Inferior parietal cortex (tissue), 1 donor: ENCODE data around the gene KATNAL2.
"Not testable (repeated sequence)": the region's sequence is repeated elsewhere in the genome, so short reads cannot be mapped to it uniquely, and the experiment has no call there.

Experiments
- DNase-seq: peaks from one replicate; pipeline ENCODE4 v3.0.0-alpha.2; 2016; ENCODE audit errors: extremely low spot score

Gene KATNAL2

GRCh38 chr18:46939337-46939963, 22.0 kb downstream of the KATNAL2 start:
- no peak for DNase-seq

GRCh38 chr18:46939998-46940571, 22.7 kb downstream of the KATNAL2 start:
- DNase-seq = no peak

- DNase-seq = no peak
Measured at GRCh38 chr18:46942646-46943045, 25.2 kb downstream of the KATNAL2 start.

GRCh38 chr18:46946656-46947282, 29.4 kb downstream of the KATNAL2 start:
- DNase-seq = peak; percentile 81

- DNase-seq = no peak
Measured at GRCh38 chr18:46950064-46950656, 32.8 kb downstream of the KATNAL2 start.

- DNase-seq = no peak
Measured at GRCh38 chr18:46953195-46953594, 35.8 kb downstream of the KATNAL2 start.

GRCh38 chr18:46958209-46958608, 40.8 kb downstream of the KATNAL2 start:
- no peak for DNase-seq

GRCh38 chr18:46963656-46964578, 46.5 kb downstream of the KATNAL2 start:
- not testable (repeated sequence) for DNase-seq

GRCh38 chr18:46964579-46965293, 47.3 kb downstream of the KATNAL2 start:
- DNase-seq = not testable (repeated sequence)

- not testable (repeated sequence) for DNase-seq
Measured at GRCh38 chr18:46966266-46966665, 48.9 kb downstream of the KATNAL2 start.

- DNase-seq = not testable (repeated sequence)
Measured at GRCh38 chr18:46969551-46969950, 52.1 kb downstream of the KATNAL2 start.

GRCh38 chr18:47019870-47020269, 102.5 kb downstream of the KATNAL2 start:
- not testable (repeated sequence) for DNase-seq

GRCh38 chr18:47020757-47021156, 103.4 kb downstream of the KATNAL2 start:
- DNase-seq = not testable (repeated sequence)

- DNase-seq = not testable (repeated sequence)
Measured at GRCh38 chr18:47022821-47023220, 105.4 kb downstream of the KATNAL2 start.

- DNase-seq = not testable (repeated sequence)
Measured at GRCh38 chr18:47023769-47024465, 106.5 kb downstream of the KATNAL2 start.

- not testable (repeated sequence) for DNase-seq
Measured at GRCh38 chr18:47025557-47026174, 108.3 kb downstream of the KATNAL2 start.

- not testable (repeated sequence) for DNase-seq
Measured at GRCh38 chr18:47028738-47029137, 111.3 kb downstream of the KATNAL2 start.

- DNase-seq = not testable (repeated sequence)
Measured at GRCh38 chr18:47029684-47030353, 112.4 kb downstream of the KATNAL2 start.

- not testable (repeated sequence) for DNase-seq
Measured at GRCh38 chr18:47030887-47031286, 113.5 kb downstream of the KATNAL2 start.
